GM12878 (cell line): ENCODE measurements around the gene PDCL3. TPM values are rescaled to one million over a fixed set of nuclear protein-coding genes. Genes with fewer than 3 reads are reported as not detected.

ENCODE experiments used
- ATAC-seq: fragments of 200-7000 bp; cut with Tn5 transposase; 3 replicates; pipeline ENCODE4 v1.9.1; 2020; ENCODE audit warnings: mild to moderate bottlenecking, moderate library complexity
- BruUV-seq: library from RNA; stranded (reverse); fragments of 400-500 nt; replicated peaks from 2 replicates; lab custom pipeline; 2021; lab: Mats Ljungman, UMichigan
- CTCF ChIA-PET: fragments of 300-600 bp; sonication (Branson Sonifier 250); formaldehyde crosslinking; extraction: SDS; loops from one replicate; lab custom pipeline; 2021; ENCODE audit warnings: inconsistent platforms; lab: Yijun Ruan, JAX
- POLR2A ChIA-PET: fragments of 350-600 bp; formaldehyde crosslinking; extraction: SDS; loops from one replicate; lab custom pipeline; 2021; ENCODE audit warnings: inconsistent platforms; lab: Charles Lee
- RAD21 ChIA-PET: fragments of 300-600 bp; sonication (Branson Sonifier 250); formaldehyde crosslinking; loops from one replicate; lab custom pipeline; 2023; ENCODE audit warnings: antibody characterized with exemption; ENCODE audit not compliant: unreplicated experiment; lab: Charles Lee
- SMC1A ChIA-PET: fragments of 300-600 bp; sonication (Branson Sonifier 250); formaldehyde crosslinking; loops from one replicate; lab custom pipeline; 2023; ENCODE audit not compliant: unreplicated experiment, uncharacterized antibody; lab: Charles Lee
- DNase-seq: peaks from one replicate; pipeline ENCODE4 v3.0.0-alpha.2; 2011; ENCODE audit warnings: low read depth, low spot score
- FAIRE-seq: peaks from 3 replicates; lab custom pipeline; 2011; peaks lifted over from hg19 to GRCh38; lab: Jason Lieb, UNC
- H2AFZ ChIP-seq: 2 replicates; pipeline ENCODE4 v1.6.0; 2011; ENCODE audit warnings: low read depth, low read length, control low read depth; ENCODE audit not compliant: control insufficient read depth
- H3K27ac ChIP-seq: 2 replicates; pipeline ENCODE4 v1.5.1; 2011; ENCODE audit warnings: control low read depth; ENCODE audit not compliant: control insufficient read depth, insufficient read depth
- H3K27me3 ChIP-seq, 2 experiments: replicated peaks in 1 of 2; 2 replicates each; pipeline versions ENCODE4 v1.6.0 to v1.6.1; 2011; ENCODE audit warnings: low read length in 1 of 2; ENCODE audit not compliant: control insufficient read depth in 2 of 2, insufficient read depth in 2 of 2
- H3K36me3 ChIP-seq, 2 experiments: 2 replicates each; pipeline ENCODE4 v1.5.1; 2011; ENCODE audit warnings: low read length in 1 of 2; ENCODE audit not compliant: control insufficient read depth in 2 of 2, insufficient read depth in 2 of 2
- H3K4me1 ChIP-seq: 2 replicates; pipeline ENCODE4 v1.6.1; 2011; ENCODE audit warnings: mild to moderate bottlenecking, low read length, moderate library complexity, mixed read lengths; ENCODE audit not compliant: control insufficient read depth, insufficient read depth
- H3K4me2 ChIP-seq: 2 replicates; pipeline ENCODE4 v1.6.0; 2011; ENCODE audit warnings: control low read depth; ENCODE audit not compliant: control insufficient read depth, insufficient read depth
- H3K4me3 ChIP-seq: fragments of 200-600 bp; sonication (generic); 2 replicates; pipeline ENCODE4 v1.5.1; 2016
- H3K79me2 ChIP-seq: 2 replicates; pipeline ENCODE4 v1.6.0; 2011; ENCODE audit warnings: low read length; ENCODE audit not compliant: control insufficient read depth, insufficient read depth
- H3K9ac ChIP-seq: 2 replicates; pipeline ENCODE4 v1.8.0; 2011; ENCODE audit warnings: low read length, control low read depth, mixed read lengths; ENCODE audit not compliant: control insufficient read depth, insufficient read depth
- H3K9me3 ChIP-seq: replicated peaks from 3 replicates; pipeline ENCODE4 v1.5.1; 2011; ENCODE audit warnings: mild to moderate bottlenecking, low read length; ENCODE audit not compliant: control insufficient read depth, insufficient read depth
- H4K20me1 ChIP-seq: 2 replicates; pipeline ENCODE4 v1.6.0; 2011; ENCODE audit not compliant: control insufficient read depth, insufficient read depth
- CBX3 ChIP-seq: fragments of 200-600 bp; sonication (generic); IDR thresholded peaks from 2 replicates; pipeline ENCODE4 v1.6.1; 2016; ENCODE audit warnings: low read depth, borderline replicate concordance
- DPF2 ChIP-seq: fragments of 450-650 bp; IDR thresholded peaks from 2 replicates; pipeline ENCODE4 v1.6.1; 2017; ENCODE audit warnings: mild to moderate bottlenecking
- EP300 ChIP-seq, 2 experiments: fragments of 150-350 bp in 1 of 2; IDR thresholded peaks; 2 replicates each; pipeline ENCODE4 v1.6.1; 2011 to 2012; ENCODE audit warnings: low read depth in 2 of 2, low read length in 2 of 2, borderline replicate concordance in 1 of 2, improper control_type of control experiment in 1 of 2, inconsistent platforms in 1 of 2; ENCODE audit not compliant: control insufficient read depth in 1 of 2
- NFXL1 ChIP-seq: fragments of 450-650 bp; IDR thresholded peaks from 2 replicates; pipeline ENCODE4 v1.6.1; 2017; ENCODE audit warnings: antibody characterized with exemption, mild to moderate bottlenecking, borderline replicate concordance
- PRDM15 ChIP-seq: fragments of 450-650 bp; formaldehyde crosslinking; IDR thresholded peaks from 2 replicates; pipeline ENCODE4 v1.4.0; 2020; ENCODE audit warnings: mild to moderate bottlenecking, moderate library complexity
- RAD21 ChIP-seq: IDR thresholded peaks from 2 replicates; pipeline ENCODE4 v1.6.1; 2011; ENCODE audit warnings: mild to moderate bottlenecking, low read depth, low read length, moderate library complexity; ENCODE audit not compliant: insufficient read depth
- RFX5 ChIP-seq: IDR thresholded peaks from 2 replicates; pipeline ENCODE4 v1.6.1; 2011; ENCODE audit warnings: low read depth, low read length, improper control_type of control experiment
- TCF12 ChIP-seq: IDR thresholded peaks from 2 replicates; pipeline ENCODE4 v1.6.1; 2011; ENCODE audit warnings: low read depth, mild to moderate bottlenecking, low read length
- whole genome bisulfite sequencing: methylation state at CpG from one replicate; pipeline ENCODE4 v1.1.6; 2016; ENCODE audit warnings: low lambda C conversion rate; ENCODE audit not compliant: insufficient replicate concordance, insufficient coverage; ENCODE audit errors: missing lambda C conversion rate; 5-methylcytosine and 5-hydroxymethylcytosine counted together
- in situ Hi-C: fragments of 300-500 bp; cut with MboI; formaldehyde crosslinking; loops from 9 replicates; pipeline ENCODE4 v1.14.3; 2018; ENCODE audit warnings: mixed read lengths
- intact Hi-C: fragments of 100-400 bp; cut with micrococcal nuclease; formaldehyde crosslinking; loops from one replicate; pipeline ENCODE4 v1.14.2; 2022; ENCODE audit not compliant: unreplicated experiment
- polyA plus RNA-seq, 11 experiments: library from polyadenylated mRNA; depleted of rRNA in 4 of 11; unstranded in 6 of 11; stranded (reverse) in 5 of 11; fragments of >200 nt; fragmentation: Nextera tagmentation in 4 of 11; fragmentation: Illumina TruSeq in 1 of 11; extraction: Ambion mirVana in 4 of 11; extraction: Trizol in 1 of 11; gene quantifications; 1 replicate in 1 of 11; 2 replicates in 10 of 11; pipeline versions ENCODE4 v1.2.1 to v1.2.3, GENCODE V29; 2011 to 2016; ENCODE audit warnings: inconsistent platforms in 2 of 11, missing spikeins in 2 of 11, low read depth in 1 of 11
- total RNA-seq, 4 experiments: library from RNA; depleted of rRNA in 3 of 4; stranded (reverse); fragments of >200 nt in 3 of 4; fragmentation: Illumina TruSeq in 1 of 4; extraction: Trizol in 1 of 4; gene quantifications; 2 replicates each; pipeline versions ENCODE4 v1.2.1 to v1.2.3, GENCODE V29; 2013 to 2021

PDCL3 gene
- total and polyA plus RNA-seq, 10 of the 15 experiments (the other 5 are each of a cell fraction or from before 2014, with no cell fraction given): 22.9 to 111 (median 51.1) TPM

GRCh38 chr2:100546469-100546868 is 16.3 kb upstream of the PDCL3 start:
- Histone ChIP-seq H3K4me3 (no peak overlapping the region), H3K9me3 (no peaks in the 10 kb centered on the region; the same call in 2 of the 3 replicates), H2AFZ (no peak overlapping the region), H3K27me3 (no peaks in the 10 kb centered on the region)
- no peak for FAIRE-seq
- no peak for TF ChIP-seq CBX3
- no peak for TF ChIP-seq RFX5
- TF ChIP-seq EP300 (IDR thresholded peaks at IDR 0.05; ENCODE audit: borderline replicate concordance in 1 of 2, control insufficient read depth in 1 of 2, low read depth in 2 of 2, low read length in 2 of 2): no peak
- TF ChIP-seq, all 136 proteins: peak for 0
- ATAC-seq (no peak), DNase-seq (no peak)
- Histone ChIP-seq H3K27ac (no peak overlapping the region), H3K79me2 (no peaks in the 10 kb centered on the region), H3K4me2 (no peak overlapping the region), H3K9ac (no peak overlapping the region), H4K20me1 (no peaks in the 10 kb centered on the region), H3K36me3 (no peaks in the 10 kb centered on the region), H3K4me1 (no peaks in the 10 kb centered on the region)
- 16% methylated on average over 4 of the region's 4 CpGs for WGBS
- no TSS peak for BruUV-seq
- in situ Hi-C loops (no loop called here), intact Hi-C loops (no loop called here)
- SMC1A ChIA-PET: interaction anchor here (0.6 kb wide), 1 partner anchor 537 kb away, joined by 3 read pairs; no protein-coding TSS in a partner anchor
- CTCF ChIA-PET: no interaction called here
- POLR2A ChIA-PET: no interaction called here
- RAD21 ChIA-PET: no interaction called here

- Histone ChIP-seq H3K79me2 (no peaks in the 10 kb centered on the region), H3K36me3 (no peaks in the 10 kb centered on the region), H3K9me3 (no peaks in the 10 kb centered on the region), H3K4me1 (no peaks in the 10 kb centered on the region), H3K27ac (no peak overlapping the region), H3K4me3 (no peak overlapping the region), H3K27me3 (no peaks in the 10 kb centered on the region), H3K9ac (no peak overlapping the region), H2AFZ (no peak overlapping the region), H4K20me1 (no peaks in the 10 kb centered on the region), H3K4me2 (no peak overlapping the region)
- POLR2A ChIA-PET: no interaction called here
- RAD21 ChIA-PET: no interaction called here
- in situ Hi-C loops (no loop called here), intact Hi-C loops (no loop called here)
- TF ChIP-seq DPF2 (no peak), PRDM15 (CRISPR knock-in tag) (no peak), TCF12 (no peak), RAD21 (no peak), NFXL1 (no peak)
- ATAC-seq (no peak), FAIRE-seq (no peak), DNase-seq (no peak)
- no TSS peak for BruUV-seq
- 100% methylated on average over 1 of the region's 1 CpG for WGBS
- SMC1A ChIA-PET: interaction anchor here (0.9 kb wide), 1 partner anchor 29 kb away, joined by 3 read pairs; no protein-coding TSS in a partner anchor
- CTCF ChIA-PET: interaction anchor here (0.6 to 0.8 kb wide), 2 partner anchors 11 to 12 kb away, joined by 3 read pairs; no protein-coding TSS in a partner anchor
These were observed 14.0 kb upstream of the PDCL3 start for GRCh38 chr2:100548771-100549170.
